ENCODE results near the gene PSMD1. TPM values are rescaled to one million over a fixed set of nuclear protein-coding genes. Genes with fewer than 3 reads are reported as not detected.

PSMD1 gene
- polyA plus RNA-seq, 1 donor from 2014 or later = 83.8 TPM

DNA sequence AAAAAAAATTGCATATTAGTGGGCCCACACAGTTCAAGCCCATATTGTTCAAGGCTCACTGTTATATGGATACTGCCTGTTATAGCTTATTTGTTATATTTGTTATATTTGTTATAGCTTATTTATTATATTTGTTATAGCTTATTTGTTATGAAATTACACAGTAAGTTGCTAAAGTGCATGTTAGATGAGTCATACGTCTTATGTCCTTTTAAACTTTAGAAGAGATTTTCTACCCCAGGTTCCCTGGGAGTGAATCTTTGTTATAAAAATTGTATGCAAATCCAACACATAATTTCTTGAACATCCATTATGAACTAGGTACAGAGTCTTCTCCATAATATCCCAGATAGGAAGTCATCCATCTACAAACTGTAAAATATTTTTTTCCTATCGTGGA, 46.1 kb downstream of the PSMD1 start:
- no peak overlapping the region for H3K27ac ChIP-seq (ENCODE audit: low read length)

DNA sequence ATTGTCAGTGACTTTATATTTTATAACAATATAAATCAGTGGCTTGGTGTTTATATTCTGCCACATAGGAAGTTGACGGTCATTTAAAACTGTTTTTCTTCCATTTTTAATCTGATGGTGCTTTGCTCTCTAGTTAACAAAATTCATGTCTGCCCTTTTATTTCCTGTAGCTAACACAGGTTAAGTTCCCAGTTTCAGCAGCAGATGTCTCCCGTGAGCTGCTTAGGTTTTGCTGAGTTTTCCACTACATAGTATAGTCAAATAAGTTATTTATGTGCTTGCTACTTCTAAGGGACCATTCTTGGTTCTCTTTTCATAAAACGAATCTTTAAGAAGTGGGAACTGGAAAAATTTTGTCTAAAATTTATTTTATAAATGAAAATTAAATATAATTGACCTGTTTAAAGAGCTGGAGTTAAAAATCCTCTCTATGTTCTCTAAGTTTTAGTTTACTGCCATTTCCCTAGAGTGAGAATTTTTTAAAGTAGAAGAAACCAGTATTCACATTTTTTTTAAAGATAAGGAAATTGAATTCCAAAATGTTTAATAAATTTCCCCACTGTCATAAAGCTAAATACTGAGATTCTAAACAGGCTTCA, 47.5 kb downstream of the PSMD1 start:
- H3K36me3 ChIP-seq (ENCODE audit: insufficient read depth, low read length) = peaks cover 4% of the 10 kb centered on the region
- no peaks in the 10 kb centered on the region for H3F3A ChIP-seq (ENCODE audit: insufficient read depth, low read length, poor library complexity, severe bottlenecking)
- H3K9me2 ChIP-seq (ENCODE audit: insufficient read depth, low read length) = no peaks in the 10 kb centered on the region
- no peak overlapping the region for H3K27ac ChIP-seq (ENCODE audit: low read length)
- H3K9me3 ChIP-seq (ENCODE audit: low read length) = peaks cover under 1% of the 10 kb centered on the region
- no peaks in the 10 kb centered on the region for H4K20me1 ChIP-seq (ENCODE audit: insufficient read depth)
- no peak overlapping the region for H3K4me3 ChIP-seq (ENCODE audit: low read length)
- H2AFZ ChIP-seq (ENCODE audit: low read depth, low read length) = no peak overlapping the region
- no peak overlapping the region for H3K9ac ChIP-seq (ENCODE audit: low read length)
- H3K27me3 ChIP-seq (ENCODE audit: insufficient read depth, low read depth, low read length) = no peaks in the 10 kb centered on the region
- H3K79me2 ChIP-seq (replicated peaks; ENCODE audit: insufficient read depth, low read length) = no peaks in the 10 kb centered on the region
- H3K4me2 ChIP-seq (ENCODE audit: low read length) = no peak overlapping the region
- TF ChIP-seq MXI1 (conservative IDR thresholded peaks at IDR 0.05; ENCODE audit: poor library complexity, severe bottlenecking) = no peak
- TF ChIP-seq SMC3 (conservative IDR thresholded peaks at IDR 0.05; ENCODE audit: poor library complexity) = peak; percentile 70
- no peak for TF ChIP-seq EZH2 (IDR thresholded peaks at IDR 0.05; ENCODE audit: borderline replicate concordance, insufficient read depth, low read length, poor library complexity, severe bottlenecking)
- no peak for TF ChIP-seq EP300 (conservative IDR thresholded peaks at IDR 0.05; ENCODE audit: poor library complexity, severe bottlenecking)
- peak; percentile 69 for TF ChIP-seq RAD21 (conservative IDR thresholded peaks at IDR 0.05)
- TF ChIP-seq POLR2AphosphoS5 (IDR thresholded peaks at IDR 0.05) = no peak
- TF ChIP-seq, protein P1, sequence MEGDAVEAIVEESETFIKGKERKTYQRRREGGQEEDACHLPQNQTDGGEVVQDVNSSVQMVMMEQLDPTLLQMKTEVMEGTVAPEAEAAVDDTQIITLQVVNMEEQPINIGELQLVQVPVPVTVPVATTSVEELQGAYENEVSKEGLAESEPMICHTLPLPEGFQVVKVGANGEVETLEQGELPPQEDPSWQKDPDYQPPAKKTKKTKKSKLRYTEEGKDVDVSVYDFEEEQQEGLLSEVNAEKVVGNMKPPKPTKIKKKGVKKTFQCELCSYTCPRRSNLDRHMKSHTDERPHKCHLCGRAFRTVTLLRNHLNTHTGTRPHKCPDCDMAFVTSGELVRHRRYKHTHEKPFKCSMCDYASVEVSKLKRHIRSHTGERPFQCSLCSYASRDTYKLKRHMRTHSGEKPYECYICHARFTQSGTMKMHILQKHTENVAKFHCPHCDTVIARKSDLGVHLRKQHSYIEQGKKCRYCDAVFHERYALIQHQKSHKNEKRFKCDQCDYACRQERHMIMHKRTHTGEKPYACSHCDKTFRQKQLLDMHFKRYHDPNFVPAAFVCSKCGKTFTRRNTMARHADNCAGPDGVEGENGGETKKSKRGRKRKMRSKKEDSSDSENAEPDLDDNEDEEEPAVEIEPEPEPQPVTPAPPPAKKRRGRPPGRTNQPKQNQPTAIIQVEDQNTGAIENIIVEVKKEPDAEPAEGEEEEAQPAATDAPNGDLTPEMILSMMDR (IDR thresholded peaks at IDR 0.05; ENCODE audit: poor library complexity, severe bottlenecking) = peak; percentile 71
- TF ChIP-seq, protein P2, sequence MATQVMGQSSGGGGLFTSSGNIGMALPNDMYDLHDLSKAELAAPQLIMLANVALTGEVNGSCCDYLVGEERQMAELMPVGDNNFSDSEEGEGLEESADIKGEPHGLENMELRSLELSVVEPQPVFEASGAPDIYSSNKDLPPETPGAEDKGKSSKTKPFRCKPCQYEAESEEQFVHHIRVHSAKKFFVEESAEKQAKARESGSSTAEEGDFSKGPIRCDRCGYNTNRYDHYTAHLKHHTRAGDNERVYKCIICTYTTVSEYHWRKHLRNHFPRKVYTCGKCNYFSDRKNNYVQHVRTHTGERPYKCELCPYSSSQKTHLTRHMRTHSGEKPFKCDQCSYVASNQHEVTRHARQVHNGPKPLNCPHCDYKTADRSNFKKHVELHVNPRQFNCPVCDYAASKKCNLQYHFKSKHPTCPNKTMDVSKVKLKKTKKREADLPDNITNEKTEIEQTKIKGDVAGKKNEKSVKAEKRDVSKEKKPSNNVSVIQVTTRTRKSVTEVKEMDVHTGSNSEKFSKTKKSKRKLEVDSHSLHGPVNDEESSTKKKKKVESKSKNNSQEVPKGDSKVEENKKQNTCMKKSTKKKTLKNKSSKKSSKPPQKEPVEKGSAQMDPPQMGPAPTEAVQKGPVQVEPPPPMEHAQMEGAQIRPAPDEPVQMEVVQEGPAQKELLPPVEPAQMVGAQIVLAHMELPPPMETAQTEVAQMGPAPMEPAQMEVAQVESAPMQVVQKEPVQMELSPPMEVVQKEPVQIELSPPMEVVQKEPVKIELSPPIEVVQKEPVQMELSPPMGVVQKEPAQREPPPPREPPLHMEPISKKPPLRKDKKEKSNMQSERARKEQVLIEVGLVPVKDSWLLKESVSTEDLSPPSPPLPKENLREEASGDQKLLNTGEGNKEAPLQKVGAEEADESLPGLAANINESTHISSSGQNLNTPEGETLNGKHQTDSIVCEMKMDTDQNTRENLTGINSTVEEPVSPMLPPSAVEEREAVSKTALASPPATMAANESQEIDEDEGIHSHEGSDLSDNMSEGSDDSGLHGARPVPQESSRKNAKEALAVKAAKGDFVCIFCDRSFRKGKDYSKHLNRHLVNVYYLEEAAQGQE (IDR thresholded peaks at IDR 0.05; ENCODE audit: borderline replicate concordance) = no peak
- no peak for TF ChIP-seq TAF1 (IDR thresholded peaks at IDR 0.05; ENCODE audit: low read depth)

More for the DNA sequence above, 46.1 kb downstream of the PSMD1 start:
- H3K9me3 ChIP-seq (ENCODE audit: low read length) = peaks cover 5% of the 10 kb centered on the region
- TF ChIP-seq MXI1 (conservative IDR thresholded peaks at IDR 0.05; ENCODE audit: poor library complexity, severe bottlenecking) = no peak
- TF ChIP-seq, protein P2 (IDR thresholded peaks at IDR 0.05; ENCODE audit: borderline replicate concordance) = no peak
- TF ChIP-seq EP300 (conservative IDR thresholded peaks at IDR 0.05; ENCODE audit: poor library complexity, severe bottlenecking) = no peak
- no peak for TF ChIP-seq RAD21 (conservative IDR thresholded peaks at IDR 0.05)
- TF ChIP-seq, protein P1 (IDR thresholded peaks at IDR 0.05; ENCODE audit: poor library complexity, severe bottlenecking) = no peak
- TF ChIP-seq EZH2 (IDR thresholded peaks at IDR 0.05; ENCODE audit: borderline replicate concordance, insufficient read depth, low read length, poor library complexity, severe bottlenecking) = no peak
- TF ChIP-seq POLR2AphosphoS5 (IDR thresholded peaks at IDR 0.05) = no peak
- no peak for TF ChIP-seq TAF1 (IDR thresholded peaks at IDR 0.05; ENCODE audit: low read depth)
- TF ChIP-seq SMC3 (conservative IDR thresholded peaks at IDR 0.05; ENCODE audit: poor library complexity) = no peak
- no peaks in the 10 kb centered on the region for H3K9me2 ChIP-seq (ENCODE audit: insufficient read depth, low read length)
- no peak overlapping the region for H3K9ac ChIP-seq (ENCODE audit: low read length)
- H3K4me3 ChIP-seq (ENCODE audit: low read length) = no peak overlapping the region
- H3K36me3 ChIP-seq (ENCODE audit: insufficient read depth, low read length) = no peaks in the 10 kb centered on the region
- no peaks in the 10 kb centered on the region for H4K20me1 ChIP-seq (ENCODE audit: insufficient read depth)
- H3K4me2 ChIP-seq (ENCODE audit: low read length) = no peak overlapping the region
- no peaks in the 10 kb centered on the region for H3K79me2 ChIP-seq (replicated peaks; ENCODE audit: insufficient read depth, low read length)
- H2AFZ ChIP-seq (ENCODE audit: low read depth, low read length) = no peak overlapping the region
- H3F3A ChIP-seq (ENCODE audit: insufficient read depth, low read length, poor library complexity, severe bottlenecking) = no peaks in the 10 kb centered on the region
- no peaks in the 10 kb centered on the region for H3K27me3 ChIP-seq (ENCODE audit: insufficient read depth, low read depth, low read length)
